HEK293 (cell line): ENCODE measurements around the gene TTC34.
"Not testable (repeated sequence)": the region's sequence is repeated elsewhere in the genome, so short reads cannot be mapped to it uniquely, and the experiment has no call there.

Experiments used
- CTCF ChIA-PET: fragments of 350-600 bp; formaldehyde crosslinking; extraction: SDS; loops from one replicate; lab custom pipeline; 2021; ENCODE audit warnings: antibody characterized with exemption; lab: Yijun Ruan, JAX
- POLR2A ChIA-PET: fragments of 300-600 bp; formaldehyde crosslinking; extraction: SDS; loops from one replicate; lab custom pipeline; 2020; ENCODE audit warnings: antibody characterized with exemption, inconsistent platforms; lab: Yijun Ruan, JAX
- H3K27ac ChIP-seq: fragments of 200-500 bp; sonication (Bioruptor generic); 2 replicates; pipeline ENCODE4 v1.5.1; 2014; ENCODE audit warnings: low read depth, low read length, control low read depth, inconsistent platforms; ENCODE audit errors: extremely low read depth
- H3K36me3 ChIP-seq, 2 experiments: fragments of 200-500 bp in 1 of 2; sonication (Bioruptor generic) in 1 of 2; 1 replicate in 1 of 2; 2 replicates in 1 of 2; pipeline ENCODE4 v1.5.1; 2014 to 2017; ENCODE audit warnings: inconsistent platforms in 2 of 2, low read length in 2 of 2; ENCODE audit not compliant: control insufficient read depth in 2 of 2, insufficient read depth in 1 of 2
- H3K4me1 ChIP-seq: fragments of 200-500 bp; sonication (Bioruptor generic); 2 replicates; pipeline ENCODE4 v1.5.1; 2014; ENCODE audit warnings: mild to moderate bottlenecking, low read length, inconsistent platforms; ENCODE audit not compliant: control insufficient read depth, insufficient read depth
- H3K4me3 ChIP-seq: 2 replicates; pipeline ENCODE4 v1.5.1; 2011; ENCODE audit warnings: low read depth, mild to moderate bottlenecking, control low read depth, low read length, moderate library complexity
- H3K9me3 ChIP-seq: fragments of 200-500 bp; sonication (Bioruptor generic); 2 replicates; pipeline ENCODE4 v1.5.1; 2014; ENCODE audit warnings: low read depth, low read length, inconsistent platforms; ENCODE audit not compliant: control insufficient read depth, insufficient read depth

The TTC34 gene

DNA sequence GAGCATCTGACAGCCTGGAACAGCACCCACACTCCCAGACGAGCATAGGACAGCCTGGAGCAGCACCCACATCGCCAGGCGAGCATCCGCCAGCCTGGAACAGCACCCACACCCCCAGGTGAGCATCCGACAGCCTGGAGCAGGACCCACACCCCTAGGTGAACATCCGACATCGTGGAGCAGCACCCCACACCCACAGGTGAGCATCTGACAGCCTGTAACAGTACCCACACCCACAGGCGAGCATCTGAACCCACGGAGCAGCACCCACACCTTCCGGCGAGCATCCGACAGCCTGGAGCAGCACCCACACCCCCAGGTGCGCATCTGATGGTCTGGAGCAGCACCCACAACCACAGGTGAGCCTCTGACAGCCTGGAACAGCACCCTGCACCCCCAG is 44.0 kb downstream of the TTC34 start:
- POLR2A ChIA-PET, H3K27ac ChIP-seq, H3K4me1 ChIP-seq, CTCF ChIA-PET, H3K9me3 ChIP-seq, H3K36me3 ChIP-seq, H3K4me3 ChIP-seq: not testable (repeated sequence)

DNA sequence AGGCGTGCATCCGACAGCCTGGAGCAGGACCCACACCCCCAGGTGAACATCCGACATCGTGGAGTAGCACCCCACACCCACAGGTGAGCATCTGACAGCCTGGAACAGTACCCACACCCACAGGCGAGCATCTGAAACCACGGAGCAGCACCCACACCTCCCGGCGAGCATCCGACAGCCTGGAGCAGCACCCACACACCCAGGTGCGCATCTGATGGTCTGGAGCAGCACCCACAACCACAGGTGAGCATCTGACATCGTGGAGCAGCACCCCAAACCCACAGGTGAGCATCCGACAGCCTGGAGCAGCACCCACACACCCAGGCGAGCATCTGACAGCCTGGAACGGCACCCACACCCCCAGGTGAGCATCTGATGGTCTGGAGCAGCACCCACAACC is 46.1 kb downstream of the TTC34 start:
- H3K27ac ChIP-seq, H3K9me3 ChIP-seq, H3K36me3 ChIP-seq, H3K4me3 ChIP-seq, POLR2A ChIA-PET, H3K4me1 ChIP-seq, CTCF ChIA-PET: not testable (repeated sequence)

DNA sequence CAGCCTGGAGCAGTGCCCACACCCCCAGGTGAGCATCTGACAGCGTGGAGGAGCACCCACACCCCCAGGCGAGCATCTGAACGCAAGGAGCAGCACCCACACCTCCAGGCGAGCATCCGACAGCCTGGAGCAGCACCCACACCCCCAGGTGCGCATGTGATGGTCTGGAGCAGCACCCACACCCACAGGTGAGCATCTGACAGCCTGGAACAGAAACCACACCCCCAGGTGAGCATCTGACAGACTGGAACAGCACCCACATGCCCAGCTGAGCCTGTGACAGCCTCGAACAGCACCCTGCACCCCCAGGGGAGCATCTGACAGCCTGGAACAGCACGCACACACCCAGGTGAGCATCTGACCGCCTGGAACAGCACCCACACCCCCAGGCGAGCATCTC is 46.9 kb downstream of the TTC34 start:
- H3K4me1 ChIP-seq, H3K27ac ChIP-seq, CTCF ChIA-PET, H3K4me3 ChIP-seq, POLR2A ChIA-PET, H3K36me3 ChIP-seq, H3K9me3 ChIP-seq: not testable (repeated sequence)

DNA sequence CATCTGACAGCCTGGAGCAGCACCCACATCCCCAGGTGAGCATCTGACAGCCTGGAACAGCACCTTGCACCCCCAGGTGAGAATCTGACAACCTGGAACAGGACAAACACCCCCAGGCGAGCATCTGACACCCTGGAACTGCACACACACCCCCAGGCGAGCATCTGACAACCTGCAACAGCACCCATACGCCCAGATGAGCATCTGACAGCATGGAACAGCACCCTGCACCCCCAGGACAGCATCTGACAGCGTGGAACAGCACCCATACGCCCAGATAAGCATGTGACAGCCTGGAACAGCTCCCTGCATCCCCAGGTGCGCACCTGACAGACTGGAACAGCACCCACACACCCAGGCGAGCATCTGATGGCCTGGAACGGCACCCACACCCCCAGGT is 49.0 kb downstream of the TTC34 start:
- H3K9me3 ChIP-seq, H3K4me3 ChIP-seq, H3K36me3 ChIP-seq, H3K4me1 ChIP-seq, CTCF ChIA-PET, H3K27ac ChIP-seq, POLR2A ChIA-PET: not testable (repeated sequence)

DNA sequence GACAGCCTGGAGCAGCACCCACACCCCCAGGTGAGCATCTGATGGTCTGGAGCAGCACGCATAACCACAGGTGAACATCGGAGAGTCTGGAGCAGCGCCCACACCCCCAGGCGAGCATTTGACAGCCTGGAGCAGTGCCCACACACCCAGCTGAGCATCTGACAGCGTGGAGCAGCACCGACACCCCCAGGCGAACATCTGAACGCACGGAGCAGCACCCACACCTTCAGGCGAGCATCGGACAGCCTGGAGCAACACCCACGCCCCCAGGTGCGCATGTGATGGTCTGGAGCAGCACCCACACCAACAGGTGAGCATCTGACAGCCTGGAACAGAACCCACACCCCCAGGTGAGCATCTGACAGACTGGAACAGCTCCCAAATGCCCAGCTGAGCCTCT is 49.6 kb downstream of the TTC34 start:
- POLR2A ChIA-PET, H3K9me3 ChIP-seq, H3K36me3 ChIP-seq, H3K4me3 ChIP-seq, H3K4me1 ChIP-seq, CTCF ChIA-PET, H3K27ac ChIP-seq: not testable (repeated sequence)

DNA sequence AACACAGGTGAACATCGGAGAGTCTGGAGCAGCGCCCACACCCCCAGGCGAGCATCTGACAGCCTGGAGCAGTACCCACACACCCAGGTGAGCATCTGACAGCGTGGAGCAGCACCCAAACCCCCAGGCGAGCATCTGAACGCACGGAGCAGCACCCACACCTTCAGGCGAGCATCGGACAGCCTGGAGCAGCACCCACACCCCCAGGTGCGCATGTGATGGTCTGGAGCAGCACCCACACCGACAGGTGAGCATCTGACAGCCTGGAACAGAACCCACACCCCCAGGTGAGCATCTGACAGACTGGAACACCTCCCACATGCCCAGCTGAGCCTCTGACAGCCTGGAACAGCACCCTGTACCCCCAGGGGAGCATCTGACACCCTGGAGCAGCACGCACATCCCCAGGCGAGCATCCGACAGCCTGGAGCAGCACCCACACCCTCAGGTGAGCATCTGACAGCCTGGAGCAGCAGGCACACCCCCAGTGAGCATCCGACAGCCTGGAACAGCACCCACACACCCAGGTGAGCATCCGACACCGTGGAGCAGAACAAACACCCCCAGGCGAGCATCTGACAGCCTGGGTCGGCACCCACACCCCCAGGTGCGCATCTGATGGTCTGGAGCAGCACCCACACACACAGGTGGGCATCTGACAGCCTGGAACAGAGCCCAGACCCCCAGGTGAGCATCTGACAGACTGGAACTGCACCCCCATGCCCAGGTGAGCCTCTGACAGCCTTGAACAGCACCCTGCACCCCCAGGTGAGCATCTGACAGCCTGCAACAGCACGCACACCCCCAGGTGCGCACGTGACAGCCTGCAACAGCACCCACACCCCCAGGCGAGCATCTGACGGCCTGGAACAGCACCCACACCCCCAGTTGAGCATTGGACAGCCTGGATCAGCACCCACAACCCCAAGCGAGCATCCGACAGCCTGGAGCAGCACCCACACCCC is 50.4 kb downstream of the TTC34 start:
- H3K36me3 ChIP-seq, H3K9me3 ChIP-seq, CTCF ChIA-PET, H3K4me1 ChIP-seq, H3K27ac ChIP-seq, H3K4me3 ChIP-seq, POLR2A ChIA-PET: not testable (repeated sequence)

DNA sequence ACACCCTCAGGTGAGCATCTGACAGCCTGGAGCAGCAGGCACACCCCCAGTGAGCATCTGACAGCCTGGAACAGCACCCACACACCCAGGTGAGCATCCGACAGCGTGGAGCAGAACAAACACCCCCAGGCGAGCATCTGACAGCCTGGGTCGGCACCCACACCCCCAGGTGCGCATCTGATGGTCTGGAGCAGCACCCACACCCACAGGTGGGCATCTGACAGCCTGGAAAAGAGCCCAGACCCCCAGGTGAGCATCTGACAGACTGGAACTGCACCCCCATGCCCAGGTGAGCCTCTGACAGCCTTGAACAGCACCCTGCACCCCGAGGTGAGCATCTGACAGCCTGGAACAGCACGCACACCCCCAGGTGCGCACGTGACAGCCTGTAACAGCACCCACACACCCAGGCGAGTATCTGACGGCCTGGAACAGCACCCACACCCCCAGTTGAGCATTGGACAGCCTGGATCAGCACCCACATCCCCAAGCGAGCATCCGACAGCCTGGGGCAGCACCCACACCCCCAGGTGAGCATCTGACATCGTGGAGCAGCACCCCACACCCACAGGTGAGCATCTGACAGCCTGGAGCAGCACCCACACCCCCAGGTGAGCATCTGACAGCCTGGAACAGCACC is 51.3 kb downstream of the TTC34 start:
- H3K9me3 ChIP-seq, H3K4me3 ChIP-seq, CTCF ChIA-PET, H3K4me1 ChIP-seq, H3K27ac ChIP-seq, H3K36me3 ChIP-seq, POLR2A ChIA-PET: not testable (repeated sequence)

DNA sequence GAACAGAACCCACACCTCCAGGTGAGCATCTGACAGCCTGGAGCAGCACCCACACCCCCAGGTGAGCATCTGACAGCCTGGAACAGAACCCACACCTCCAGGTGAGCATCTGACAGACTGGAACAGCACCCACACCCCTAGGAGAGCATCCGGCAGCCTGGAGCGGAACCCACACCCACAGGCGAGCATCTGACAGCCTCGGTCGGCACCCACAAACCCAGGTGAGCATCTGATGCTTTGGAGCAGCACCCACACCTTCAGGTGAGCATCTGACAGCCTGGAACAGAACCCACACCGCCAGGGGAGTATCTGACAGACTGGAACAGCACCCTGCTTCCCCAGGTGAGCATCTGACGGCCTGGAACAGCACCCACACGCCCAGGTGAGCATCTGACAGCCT is 52.9 kb downstream of the TTC34 start:
- H3K4me3 ChIP-seq, CTCF ChIA-PET, H3K9me3 ChIP-seq, H3K27ac ChIP-seq, H3K4me1 ChIP-seq, POLR2A ChIA-PET, H3K36me3 ChIP-seq: not testable (repeated sequence)

DNA sequence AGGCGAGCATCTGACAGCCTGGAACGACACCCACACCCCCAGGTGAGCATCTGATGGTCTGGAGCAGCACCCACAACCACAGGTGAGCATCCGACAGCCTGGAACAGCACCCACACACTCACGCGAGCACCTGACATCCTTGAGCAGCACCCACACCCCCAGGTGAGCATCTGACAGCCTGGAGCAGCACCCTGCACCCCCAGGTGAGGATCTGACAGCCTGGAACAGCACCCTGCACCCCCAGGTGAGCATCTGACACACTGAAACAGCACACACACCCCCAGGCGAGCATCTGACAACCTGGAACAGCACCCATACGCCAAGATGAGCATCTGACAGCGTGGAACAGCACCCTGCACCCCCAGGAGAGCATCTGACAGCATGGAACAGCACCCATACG is 106.7 kb downstream of the TTC34 start:
- POLR2A ChIA-PET, H3K36me3 ChIP-seq, CTCF ChIA-PET, H3K9me3 ChIP-seq, H3K4me1 ChIP-seq, H3K4me3 ChIP-seq, H3K27ac ChIP-seq: not testable (repeated sequence)

DNA sequence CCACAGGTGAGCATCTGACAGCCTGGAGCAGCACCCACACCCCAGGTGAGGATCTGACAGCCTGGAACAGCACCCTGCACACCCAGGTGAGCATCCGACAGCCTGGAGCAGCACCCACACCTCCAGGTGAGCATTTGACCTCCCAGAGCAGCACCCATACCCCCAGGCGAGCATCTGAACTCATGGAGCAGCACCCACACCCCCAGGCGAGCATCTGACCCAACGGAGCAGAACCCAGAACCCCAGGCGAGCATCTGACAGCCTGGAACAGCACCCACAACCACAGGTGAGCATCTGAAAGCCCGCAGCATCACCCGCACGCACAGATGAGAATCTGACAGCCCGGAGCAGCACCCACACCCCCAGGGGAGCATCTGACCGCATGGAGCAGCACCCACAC is 111.3 kb downstream of the TTC34 start:
- CTCF ChIA-PET, H3K4me3 ChIP-seq, H3K4me1 ChIP-seq, H3K36me3 ChIP-seq, H3K27ac ChIP-seq, H3K9me3 ChIP-seq, POLR2A ChIA-PET: not testable (repeated sequence)

DNA sequence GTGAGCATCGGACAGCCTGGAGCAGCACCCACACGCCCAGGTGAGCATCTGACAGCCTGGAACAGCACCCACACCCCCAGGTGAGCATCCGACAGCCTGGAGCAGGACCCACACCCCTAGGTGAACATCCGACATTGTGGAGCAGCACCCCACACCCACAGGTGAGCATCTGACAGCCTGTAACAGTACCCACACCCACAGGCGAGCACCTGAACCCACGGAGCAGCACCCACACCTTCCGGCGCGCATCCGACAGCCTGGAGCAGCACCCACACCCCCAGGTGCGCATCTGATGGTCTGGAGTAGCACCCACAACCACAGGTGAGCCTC is 113.2 kb downstream of the TTC34 start:
- H3K4me3 ChIP-seq, CTCF ChIA-PET, POLR2A ChIA-PET: not testable (repeated sequence)

More for the DNA sequence above, 113.2 kb downstream of the TTC34 start:
- not testable (repeated sequence) for H3K4me1 ChIP-seq, H3K36me3 ChIP-seq, H3K9me3 ChIP-seq, H3K27ac ChIP-seq
